Uterus (tissue), 2 donors: ENCODE measurements around the gene AMN.

Experiments used
- CTCF ChIP-seq, 4 experiments: fragments of 200-600 bp in 2 of 4; fragments of 450-650 bp in 2 of 4; sonication (generic) in 2 of 4; IDR thresholded peaks; one replicate each; pipeline ENCODE4 v1.5.1; 2016 to 2019; ENCODE audit warnings: antibody characterized with exemption in 4 of 4, mild to moderate bottlenecking in 2 of 4, moderate library complexity in 1 of 4
- POLR2A ChIP-seq, 2 donors: fragments of 450-650 bp; IDR thresholded peaks; one replicate each; pipeline ENCODE4 v1.6.1; 2016; ENCODE audit warnings: antibody characterized with exemption in 2 of 2, mild to moderate bottlenecking in 1 of 2, moderate library complexity in 1 of 2

- no peak for TF ChIP-seq CTCF (IDR thresholded peaks at IDR 0.05)
- TF ChIP-seq POLR2A (IDR thresholded peaks at IDR 0.05) = no peak
These were observed 29.3 kb downstream of the AMN start for GRCh38 chr14:102951799-102952198.
